ENCODE data around the gene SOWAHA.
A peak's percentile ranks its signal among the peaks of the same experiment; 100 is the strongest.

Gene SOWAHA

DNA sequence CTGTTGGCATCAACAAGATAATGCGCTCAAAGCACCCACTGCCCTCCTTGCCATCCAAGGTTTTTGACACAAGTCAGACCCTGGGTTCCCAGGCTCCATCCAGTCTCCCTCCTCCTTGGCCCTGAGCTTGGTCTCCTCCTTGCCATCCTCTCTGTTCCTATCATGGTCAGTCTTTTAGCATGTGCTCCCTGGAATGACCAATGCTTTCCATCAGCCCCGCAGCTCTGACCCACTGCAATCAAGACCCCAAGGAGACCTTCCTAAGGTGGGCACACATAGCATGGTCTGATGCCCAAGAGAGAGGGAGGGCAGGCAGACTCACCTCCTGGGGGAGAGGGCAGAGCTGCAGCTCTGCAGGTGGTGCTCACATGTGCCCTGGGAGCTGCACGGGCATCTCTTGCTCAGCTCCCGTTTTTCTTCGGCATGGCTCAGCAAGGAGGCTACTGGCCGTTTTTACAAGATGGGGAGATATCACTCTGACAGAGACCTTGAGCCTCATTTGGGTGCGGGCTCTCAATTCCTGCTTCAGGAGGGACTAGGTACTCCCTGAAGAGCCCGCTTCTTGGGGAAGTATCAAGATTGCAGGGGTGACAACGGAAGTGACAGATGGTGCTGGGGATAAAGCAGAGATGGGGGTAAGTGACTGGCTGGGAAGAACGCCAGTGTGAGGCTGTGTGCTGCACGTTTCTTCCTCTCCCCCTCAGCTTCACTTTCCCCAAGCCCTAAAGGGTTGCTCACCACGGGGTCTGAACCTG lies 39.3 kb upstream of the SOWAHA start:
- TF ChIP-seq, protein P1, sequence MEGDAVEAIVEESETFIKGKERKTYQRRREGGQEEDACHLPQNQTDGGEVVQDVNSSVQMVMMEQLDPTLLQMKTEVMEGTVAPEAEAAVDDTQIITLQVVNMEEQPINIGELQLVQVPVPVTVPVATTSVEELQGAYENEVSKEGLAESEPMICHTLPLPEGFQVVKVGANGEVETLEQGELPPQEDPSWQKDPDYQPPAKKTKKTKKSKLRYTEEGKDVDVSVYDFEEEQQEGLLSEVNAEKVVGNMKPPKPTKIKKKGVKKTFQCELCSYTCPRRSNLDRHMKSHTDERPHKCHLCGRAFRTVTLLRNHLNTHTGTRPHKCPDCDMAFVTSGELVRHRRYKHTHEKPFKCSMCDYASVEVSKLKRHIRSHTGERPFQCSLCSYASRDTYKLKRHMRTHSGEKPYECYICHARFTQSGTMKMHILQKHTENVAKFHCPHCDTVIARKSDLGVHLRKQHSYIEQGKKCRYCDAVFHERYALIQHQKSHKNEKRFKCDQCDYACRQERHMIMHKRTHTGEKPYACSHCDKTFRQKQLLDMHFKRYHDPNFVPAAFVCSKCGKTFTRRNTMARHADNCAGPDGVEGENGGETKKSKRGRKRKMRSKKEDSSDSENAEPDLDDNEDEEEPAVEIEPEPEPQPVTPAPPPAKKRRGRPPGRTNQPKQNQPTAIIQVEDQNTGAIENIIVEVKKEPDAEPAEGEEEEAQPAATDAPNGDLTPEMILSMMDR (conservative IDR thresholded peaks at IDR 0.05; ENCODE audit: low read depth, low read length): no peak
- DNase-seq (ENCODE audit: low read depth): no peak
- no peak overlapping the region for H3K4me3 ChIP-seq (ENCODE audit: low read depth, low read length)

- no peak for DNase-seq (ENCODE audit: low read depth)
- TF ChIP-seq, protein P1 (conservative IDR thresholded peaks at IDR 0.05; ENCODE audit: low read depth, low read length): no peak
- H3K4me3 ChIP-seq (ENCODE audit: low read depth, low read length): no peak overlapping the region
These were observed 38.7 kb upstream of the SOWAHA start for GRCh38 chr5:132774406-132774805.

- TF ChIP-seq, protein P1 (conservative IDR thresholded peaks at IDR 0.05; ENCODE audit: low read depth, low read length): no peak
- no peak overlapping the region for H3K4me3 ChIP-seq (ENCODE audit: low read depth, low read length)
- no peak for DNase-seq (ENCODE audit: low read depth)
These were observed 38.2 kb upstream of the SOWAHA start for GRCh38 chr5:132774896-132775295.

GRCh38 chr5:132775476-132775961 lies 37.6 kb upstream of the SOWAHA start:
- TF ChIP-seq, protein P1 (conservative IDR thresholded peaks at IDR 0.05; ENCODE audit: low read depth, low read length): no peak
- no peak for DNase-seq (ENCODE audit: low read depth)
- no peak overlapping the region for H3K4me3 ChIP-seq (ENCODE audit: low read depth, low read length)

DNA sequence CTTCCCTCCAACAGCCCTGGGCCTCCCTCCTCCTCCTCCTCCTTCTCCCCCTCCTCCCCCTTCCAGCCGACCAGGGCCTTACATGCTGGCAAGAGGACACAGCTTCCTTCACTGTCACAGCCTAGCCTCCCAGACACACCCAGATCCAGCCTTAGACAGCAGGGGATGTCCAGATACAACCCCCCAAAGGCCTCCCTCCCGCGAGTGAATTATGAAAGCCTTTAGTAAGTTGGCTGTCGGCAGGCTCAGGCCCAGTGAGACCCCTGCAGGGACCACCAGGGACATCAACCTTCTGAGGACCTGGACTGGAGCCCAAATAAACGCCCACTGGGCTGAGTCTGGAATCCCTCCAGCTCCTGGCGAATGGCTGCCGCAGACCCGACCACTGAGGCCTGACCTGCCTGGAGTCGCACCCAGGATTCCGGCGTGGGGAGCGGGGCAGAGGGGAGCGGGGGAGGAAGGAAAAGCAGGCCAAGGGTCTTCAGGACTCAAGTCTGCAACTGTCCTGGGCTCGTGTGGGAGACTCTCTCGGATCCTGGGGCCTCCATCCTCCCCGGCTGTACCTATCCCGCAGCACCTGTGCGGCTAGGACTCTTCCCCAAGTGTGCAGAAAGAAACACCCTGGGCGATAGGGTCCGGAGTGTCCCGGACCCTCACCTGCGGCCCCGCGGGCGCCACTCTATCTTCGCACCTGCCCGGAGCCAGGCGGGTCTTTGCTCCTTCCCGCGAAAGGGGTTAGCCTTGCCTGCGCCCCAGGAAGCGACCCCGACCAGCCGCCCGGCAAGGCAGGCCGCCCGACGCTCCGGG lies 36.8 kb upstream of the SOWAHA start:
- TF ChIP-seq, protein P1 (conservative IDR thresholded peaks at IDR 0.05; ENCODE audit: low read depth, low read length): no peak
- no peak for DNase-seq (ENCODE audit: low read depth)
- H3K4me3 ChIP-seq (ENCODE audit: low read depth, low read length): peak overlapping the region; percentile 73

- H3K4me3 ChIP-seq (ENCODE audit: low read depth, low read length): peak overlapping the region; percentile 73
- TF ChIP-seq, protein P1 (conservative IDR thresholded peaks at IDR 0.05; ENCODE audit: low read depth, low read length): no peak
- no peak for DNase-seq (ENCODE audit: low read depth)
These were observed 36.2 kb upstream of the SOWAHA start for GRCh38 chr5:132776938-132777208.
